ENCODE results near the gene ALPK3. TPM values are rescaled to one million over a fixed set of nuclear protein-coding genes. Genes with fewer than 3 reads are reported as not detected.

ALPK3 gene
- total RNA-seq, 1 experiment from 2014 or later: 16.5 TPM

GRCh38 chr15:84917452-84917851 lies 100.3 kb downstream of the ALPK3 start:
- ChIA-PET POLR2A (interaction anchor here (0.6 kb wide), 1 partner anchor 134 kb away, joined by 3 read pairs; no protein-coding TSS in a partner anchor), CTCF (interaction anchor here (0.7 kb wide), 1 partner anchor 39 kb away, joined by 3 read pairs; no protein-coding TSS in a partner anchor)
- no peak for TF ChIP-seq MAX (CRISPR knock-in tag; IDR thresholded peaks at IDR 0.05)
- ATAC-seq (no peak), DNase-seq (ENCODE audit: low spot score) (no peak)
- H3K4me3 Mint-ChIP-seq: no peak overlapping the region
- H3K27ac Mint-ChIP-seq: no peak overlapping the region
- H3K9me3 Mint-ChIP-seq: no peaks in the 10 kb centered on the region
- no peaks in the 10 kb centered on the region for H3K36me3 Mint-ChIP-seq
- peaks cover 2% of the 10 kb centered on the region for H3K4me1 Mint-ChIP-seq
- no peaks in the 10 kb centered on the region for H3K27me3 Mint-ChIP-seq (ENCODE audit: low read depth)

GRCh38 chr15:84919106-84919667 lies 102.0 kb downstream of the ALPK3 start:
- Mint-ChIP-seq H3K36me3 (no peaks in the 10 kb centered on the region), H3K4me3 (no peak overlapping the region), H3K4me1 (peaks cover 6% of the 10 kb centered on the region), H3K9me3 (no peaks in the 10 kb centered on the region), H3K27me3 (ENCODE audit: low read depth) (no peaks in the 10 kb centered on the region), H3K27ac (no peak overlapping the region)
- ATAC-seq: no peak
- ChIA-PET CTCF (interaction anchor here (1.0 kb wide), 1 partner anchor 9 kb away, joined by 4 read pairs; no protein-coding TSS in a partner anchor), POLR2A (no interaction called here)
- no peak for DNase-seq (ENCODE audit: low spot score)
- TF ChIP-seq RORB (CRISPR knock-in tag; IDR thresholded peaks at IDR 0.05) (no peak), SMAD4 (CRISPR knock-in tag; IDR thresholded peaks at IDR 0.05) (no peak), NR1H2 (CRISPR knock-in tag; IDR thresholded peaks at IDR 0.05) (no peak), CREB1 (CRISPR knock-in tag; IDR thresholded peaks at IDR 0.05) (no peak), ATF1 (CRISPR knock-in tag; IDR thresholded peaks at IDR 0.05) (no peak), ZMAT4 (CRISPR knock-in tag; IDR thresholded peaks at IDR 0.05) (no peak), ETV6 (CRISPR knock-in tag; IDR thresholded peaks at IDR 0.05) (no peak), ZNF532 (CRISPR knock-in tag; IDR thresholded peaks at IDR 0.05; ENCODE audit: borderline replicate concordance) (no peak), ZNF425 (CRISPR knock-in tag; conservative IDR thresholded peaks at IDR 0.05) (no peak), ZNF281 (CRISPR knock-in tag; IDR thresholded peaks at IDR 0.05) (no peak)

- Mint-ChIP-seq H3K9me3 (no peaks in the 10 kb centered on the region), H3K27ac (no peak overlapping the region), H3K27me3 (ENCODE audit: low read depth) (no peaks in the 10 kb centered on the region), H3K4me1 (peaks cover 7% of the 10 kb centered on the region), H3K36me3 (no peaks in the 10 kb centered on the region), H3K4me3 (no peak overlapping the region)
- ATAC-seq (no peak), DNase-seq (ENCODE audit: low spot score) (no peak)
- ChIA-PET CTCF (no interaction called here), POLR2A (no interaction called here)
- no peak for TF ChIP-seq TCF7 (CRISPR knock-in tag; IDR thresholded peaks at IDR 0.05; ENCODE audit: low read depth)
- no peak for TF ChIP-seq ETV6 (CRISPR knock-in tag; IDR thresholded peaks at IDR 0.05)
- no peak for TF ChIP-seq FOXP1 (CRISPR knock-in tag; IDR thresholded peaks at IDR 0.05; ENCODE audit: borderline replicate concordance)
- no peak for TF ChIP-seq GRHL2 (CRISPR knock-in tag; IDR thresholded peaks at IDR 0.05; ENCODE audit: insufficient replicate concordance, severe bottlenecking)
- TF ChIP-seq NR2C2 (CRISPR knock-in tag; IDR thresholded peaks at IDR 0.05): no peak
- TF ChIP-seq ESRRA (CRISPR knock-in tag; IDR thresholded peaks at IDR 0.05; ENCODE audit: borderline replicate concordance): no peak
- no peak for TF ChIP-seq NFYB (CRISPR knock-in tag; conservative IDR thresholded peaks at IDR 0.05; ENCODE audit: low read depth)
- no peak for TF ChIP-seq FOXP4 (CRISPR knock-in tag; IDR thresholded peaks at IDR 0.05)
- TF ChIP-seq USF2 (CRISPR knock-in tag; IDR thresholded peaks at IDR 0.05): no peak
These were observed 104.0 kb downstream of the ALPK3 start for GRCh38 chr15:84921121-84921520.
